Stomach (tissue), 9 donors: ENCODE measurements around the gene DUSP16. TPM values are rescaled to one million over a fixed set of nuclear protein-coding genes. Genes with fewer than 3 reads are reported as not detected.

ENCODE experiments used
- DNase-seq, 2 donors: peaks; one replicate each; pipeline versions ENCODE4 v3.0.0 to v3.0.0-alpha.2; 2013 to 2019
- H3K27ac ChIP-seq, 5 donors: fragments of 200-600 bp in 4 of 5; sonication (generic) in 4 of 5; one replicate each; pipeline ENCODE4 v1.5.1; 2013 to 2019; ENCODE audit warnings: mild to moderate bottlenecking in 1 of 5, moderate library complexity in 1 of 5
- H3K27me3 ChIP-seq, 3 donors: fragments of 200-600 bp; sonication (generic); one replicate each; pipeline ENCODE4 v1.5.1; 2017 to 2019; ENCODE audit warnings: mixed run types in 1 of 3
- H3K36me3 ChIP-seq, 4 donors: fragments of 200-600 bp; sonication (generic); 1 replicate in 3 of 4; 2 replicates in 1 of 4; pipeline ENCODE4 v1.5.1; 2016 to 2019
- H3K4me1 ChIP-seq, 4 donors: fragments of 200-600 bp; sonication (generic); one replicate each; pipeline ENCODE4 v1.5.1; 2016 to 2019
- H3K4me3 ChIP-seq, 4 donors: fragments of 200-600 bp; sonication (generic) in 3 of 4; one replicate each; pipeline ENCODE4 v1.5.1; 2016 to 2019; ENCODE audit warnings: mild to moderate bottlenecking in 1 of 4
- H3K9me3 ChIP-seq, 4 donors: fragments of 200-600 bp; sonication (generic); one replicate each; pipeline ENCODE4 v1.5.1; 2016 to 2019
- CTCF ChIP-seq, 7 experiments: fragments of 450-650 bp in 4 of 7; fragments of 200-600 bp in 3 of 7; sonication (generic) in 3 of 7; IDR thresholded peaks; one replicate each; pipeline ENCODE4 v1.5.1; 2016 to 2019; ENCODE audit warnings: antibody characterized with exemption in 7 of 7, control low read depth in 2 of 7, mild to moderate bottlenecking in 1 of 7
- EP300 ChIP-seq: sonication (generic); formaldehyde crosslinking; IDR thresholded peaks from one replicate; pipeline ENCODE4 v1.6.1; 2017; ENCODE audit warnings: antibody characterized with exemption
- POLR2A ChIP-seq, 4 donors: fragments of 450-650 bp; IDR thresholded peaks; one replicate each; pipeline ENCODE4 v1.6.1; 2016; ENCODE audit warnings: antibody characterized with exemption in 4 of 4, control low read depth in 2 of 4, mild to moderate bottlenecking in 1 of 4, moderate library complexity in 1 of 4
- POLR2AphosphoS5 ChIP-seq, 3 donors: sonication (generic); formaldehyde crosslinking; IDR thresholded peaks; one replicate each; pipeline ENCODE4 v1.6.1; 2016; ENCODE audit warnings: antibody characterized with exemption in 3 of 3
- WGBS, 5 donors: extraction: QIAGEN DNeasy Blood & Tissue Kit in 3 of 5; methylation state at CpG; one replicate each; pipeline versions ENCODE4 v1.1.5 to v1.1.7; 2013 to 2018; 5-methylcytosine and 5-hydroxymethylcytosine counted together
- intact Hi-C: fragments of 100-400 bp; cut with DNase I; formaldehyde crosslinking; loops from one replicate; pipeline ENCODE4 v1.15.1; 2023; ENCODE audit warnings: low total_unique reads
- polyA plus RNA-seq, 3 donors: library from polyadenylated mRNA; stranded (reverse); fragments of 200-250 nt; gene quantifications; one replicate each; pipeline ENCODE4 v1.2.3, GENCODE V29; 2013
- total RNA-seq, 5 donors: library from RNA; depleted of rRNA; stranded (reverse); fragments of >200 nt; gene quantifications; one replicate each; pipeline versions ENCODE4 v1.1.0 to v1.2.3, GENCODE V29; 2014 to 2016
- donor health status: healthy with polysubstance abuse.
- donor health status: Bipolar disorder and iron deficiency.
- donor health status: healthy.

DUSP16 gene
- total and polyA plus RNA-seq, 8 donors, result 4.9 to 34.8 (median 22.6) TPM

- no peak overlapping the region for H3K4me3 ChIP-seq
- intact Hi-C loops, result no loop called here
- no peaks in the 10 kb centered on the region for H3K27me3 ChIP-seq
- peaks cover 0 to 15% (median 7%) of the 10 kb centered on the region in 4 donors for H3K36me3 ChIP-seq
- no peak for TF ChIP-seq EP300
- peak in 1 of 3 donors; percentile 18 for TF ChIP-seq POLR2AphosphoS5 (IDR thresholded peaks at IDR 0.05)
- WGBS, 5 donors, result 58 to 73% (median 65%) methylated on average over 3 of the region's 3 CpGs
- H3K9me3 ChIP-seq, result no peaks in the 10 kb centered on the region
- H3K4me1 ChIP-seq, result peaks cover 12 to 67% (median 31%) of the 10 kb centered on the region in 4 donors
- H3K27ac ChIP-seq, result peak overlapping the region in 2 of 5 donors; percentile 27 to 38
- no peak for DNase-seq
Measured at GRCh38 chr12:12501121-12501520, 61.5 kb downstream of the DUSP16 start.

GRCh38 chr12:12499909-12500604 lies 62.6 kb downstream of the DUSP16 start:
- whole genome bisulfite sequencing, 5 donors, result 81 to 89% (median 87%) methylated on average over 5 of the region's 5 CpGs
- intact Hi-C loops, result no loop called here
- H3K27ac ChIP-seq, result no peak overlapping the region
- TF ChIP-seq POLR2AphosphoS5 (IDR thresholded peaks at IDR 0.05), result no peak
- TF ChIP-seq EP300, result no peak
- no peak for TF ChIP-seq POLR2A (IDR thresholded peaks at IDR 0.05)
- no peak for TF ChIP-seq CTCF (IDR thresholded peaks at IDR 0.05)
- peaks cover 0 to 20% (median 8%) of the 10 kb centered on the region in 4 donors for H3K36me3 ChIP-seq
- no peak for DNase-seq
- peaks cover 1 to 57% (median 24%) of the 10 kb centered on the region in 4 donors for H3K4me1 ChIP-seq
- no peaks in the 10 kb centered on the region for H3K27me3 ChIP-seq
- H3K9me3 ChIP-seq, result no peaks in the 10 kb centered on the region
- no peak overlapping the region for H3K4me3 ChIP-seq

- H3K27me3 ChIP-seq, result no peaks in the 10 kb centered on the region
- H3K4me3 ChIP-seq, result no peak overlapping the region
- 82 to 90% (median 87%) methylated on average over 4 of the region's 4 CpGs for WGBS, 5 donors
- peaks cover 0 to 28% (median 9%) of the 10 kb centered on the region in 4 donors for H3K36me3 ChIP-seq
- intact Hi-C loops, result no loop called here
- no peak overlapping the region for H3K27ac ChIP-seq
- no peak for DNase-seq
- peaks cover 0 to 49% (median 21%) of the 10 kb centered on the region in 4 donors for H3K4me1 ChIP-seq
- TF ChIP-seq POLR2AphosphoS5 (IDR thresholded peaks at IDR 0.05), result no peak
- no peak for TF ChIP-seq EP300
- TF ChIP-seq CTCF (IDR thresholded peaks at IDR 0.05), result no peak
- TF ChIP-seq POLR2A (IDR thresholded peaks at IDR 0.05), result no peak
- H3K9me3 ChIP-seq, result no peaks in the 10 kb centered on the region
Measured at GRCh38 chr12:12498210-12498609, 64.5 kb downstream of the DUSP16 start.

- no peak for DNase-seq
- Histone ChIP-seq H3K4me3 (no peak overlapping the region), H3K36me3 (peaks cover 0 to 30% (median 9%) of the 10 kb centered on the region in 4 donors), H3K9me3 (no peaks in the 10 kb centered on the region), H3K27ac (no peak overlapping the region), H3K4me1 (peaks cover 7 to 49% (median 24%) of the 10 kb centered on the region in 4 donors), H3K27me3 (no peaks in the 10 kb centered on the region)
- WGBS, 5 donors, result 86 to 94% (median 91%) methylated on average over 1 of the region's 1 CpG
- intact Hi-C loops, result no loop called here
- no peak for TF ChIP-seq POLR2AphosphoS5 (IDR thresholded peaks at IDR 0.05)
- no peak for TF ChIP-seq POLR2A (IDR thresholded peaks at IDR 0.05)
- no peak for TF ChIP-seq CTCF (IDR thresholded peaks at IDR 0.05)
- TF ChIP-seq EP300, result no peak
Measured at GRCh38 chr12:12495536-12495935, 67.1 kb downstream of the DUSP16 start.

GRCh38 chr12:12492547-12492946 lies 70.1 kb downstream of the DUSP16 start:
- DNase-seq, result no peak
- peaks cover 0 to 23% (median 4%) of the 10 kb centered on the region in 4 donors for H3K36me3 ChIP-seq
- H3K4me3 ChIP-seq, result no peak overlapping the region
- H3K9me3 ChIP-seq, result no peaks in the 10 kb centered on the region
- peak overlapping the region in 1 of 5 donors; percentile 24 for H3K27ac ChIP-seq
- no peak for TF ChIP-seq CTCF (IDR thresholded peaks at IDR 0.05)
- TF ChIP-seq POLR2AphosphoS5 (IDR thresholded peaks at IDR 0.05), result no peak
- TF ChIP-seq POLR2A (IDR thresholded peaks at IDR 0.05), result no peak
- no peak for TF ChIP-seq EP300
- 74 to 84% (median 81%) methylated on average over 5 of the region's 5 CpGs for WGBS, 5 donors
- H3K27me3 ChIP-seq, result no peaks in the 10 kb centered on the region
- H3K4me1 ChIP-seq, result peaks cover 10 to 35% (median 24%) of the 10 kb centered on the region in 4 donors
- intact Hi-C loops, result no loop called here
